Mucosa of descending colon (tissue), 3 donors: ENCODE results near the gene RXRB. TPM values are rescaled to one million over a fixed set of nuclear protein-coding genes. Genes with fewer than 3 reads are reported as not detected.

ENCODE experiments used
- ATAC-seq: fragments of 200-7000 bp; cut with Tn5 transposase; one replicate; pipeline ENCODE4 v1.9.1; 2020; ENCODE audit warnings: mild to moderate bottlenecking, moderate library complexity
- DNase-seq, 3 donors: peaks; one replicate each; pipeline ENCODE4 v3.0.0-alpha.2; 2020
- H3K36me3 ChIP-seq: fragments of 200-600 bp; one replicate; pipeline ENCODE4 v1.8.0; 2021; ENCODE audit warnings: low read depth, mild to moderate bottlenecking
- H3K4me1 ChIP-seq: fragments of 200-600 bp; one replicate; pipeline ENCODE4 v1.8.0; 2021; ENCODE audit warnings: low read depth, mild to moderate bottlenecking
- H3K4me3 ChIP-seq: fragments of 200-600 bp; one replicate; pipeline ENCODE4 v1.8.0; 2021; ENCODE audit warnings: mild to moderate bottlenecking
- H3K9me3 ChIP-seq: fragments of 200-600 bp; one replicate; pipeline ENCODE4 v1.8.0; 2021; ENCODE audit warnings: mild to moderate bottlenecking
- intact Hi-C, 2 donors: fragments of 100-400 bp; cut with DNase I in 1 of 2; cut with micrococcal nuclease in 1 of 2; formaldehyde crosslinking; loops; one replicate each; pipeline versions ENCODE4 v1.11.0 to v1.11.1; 2022; cut with DNase I, micrococcal nuclease
- total RNA-seq, 3 donors: library from RNA; stranded (reverse); fragmentation: NEBNext Ultra II Directional in 2 of 3; extraction: Animal tissue kit (Norgen Biotek cat#: 25700) in 2 of 3; gene quantifications; one replicate each; pipeline versions ENCODE4 v1.2.1 to v1.2.4, GENCODE V29; 2021 to 2023
- TF ChIP-seq, protein P1 (sequence below): fragments of 200-600 bp; IDR thresholded peaks from one replicate; pipeline ENCODE4 v1.8.0; 2022; ENCODE audit warnings: antibody characterized with exemption, mild to moderate bottlenecking
- donor health status: DM: no; HTN: no; CAD: no; lungs with moderate emphysema.
- donor health status: DM: no; HTN: no; CAD: no.
- donor health status: DM: no; HTN: yes; CAD: no.

Gene RXRB
- total RNA-seq, 3 donors from 2014 or later, result 45.4 to 51.1 (median 51.1) TPM

DNA sequence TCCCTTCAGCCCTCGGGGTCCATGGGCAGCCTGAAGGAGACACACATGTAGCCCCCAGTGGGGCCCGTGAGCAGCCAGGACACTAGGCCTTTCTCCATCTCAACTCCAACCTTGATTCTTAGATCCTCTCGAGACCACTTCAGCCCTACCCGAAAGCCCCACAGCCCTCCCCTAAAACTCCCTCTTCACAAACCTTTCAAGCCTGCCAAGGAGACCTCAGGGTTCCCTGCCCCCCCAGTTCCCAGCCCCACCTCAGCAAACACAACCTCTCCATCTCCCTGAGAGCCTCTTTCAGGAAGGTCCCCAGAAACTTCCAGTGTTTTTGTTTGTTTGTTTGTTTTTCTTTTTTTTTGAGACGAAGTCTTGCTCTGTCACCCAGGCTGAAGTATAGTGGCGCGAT is 19.3 kb downstream of the RXRB start:
- no peaks in the 10 kb centered on the region for H3K9me3 ChIP-seq
- H3K4me3 ChIP-seq, result no peak overlapping the region
- intact Hi-C loops, result no loop called here
- ATAC-seq, result no peak
- H3K4me1 ChIP-seq, result no peaks in the 10 kb centered on the region
- no peaks in the 10 kb centered on the region for H3K36me3 ChIP-seq
- no peak for DNase-seq
- TF ChIP-seq, protein P1, sequence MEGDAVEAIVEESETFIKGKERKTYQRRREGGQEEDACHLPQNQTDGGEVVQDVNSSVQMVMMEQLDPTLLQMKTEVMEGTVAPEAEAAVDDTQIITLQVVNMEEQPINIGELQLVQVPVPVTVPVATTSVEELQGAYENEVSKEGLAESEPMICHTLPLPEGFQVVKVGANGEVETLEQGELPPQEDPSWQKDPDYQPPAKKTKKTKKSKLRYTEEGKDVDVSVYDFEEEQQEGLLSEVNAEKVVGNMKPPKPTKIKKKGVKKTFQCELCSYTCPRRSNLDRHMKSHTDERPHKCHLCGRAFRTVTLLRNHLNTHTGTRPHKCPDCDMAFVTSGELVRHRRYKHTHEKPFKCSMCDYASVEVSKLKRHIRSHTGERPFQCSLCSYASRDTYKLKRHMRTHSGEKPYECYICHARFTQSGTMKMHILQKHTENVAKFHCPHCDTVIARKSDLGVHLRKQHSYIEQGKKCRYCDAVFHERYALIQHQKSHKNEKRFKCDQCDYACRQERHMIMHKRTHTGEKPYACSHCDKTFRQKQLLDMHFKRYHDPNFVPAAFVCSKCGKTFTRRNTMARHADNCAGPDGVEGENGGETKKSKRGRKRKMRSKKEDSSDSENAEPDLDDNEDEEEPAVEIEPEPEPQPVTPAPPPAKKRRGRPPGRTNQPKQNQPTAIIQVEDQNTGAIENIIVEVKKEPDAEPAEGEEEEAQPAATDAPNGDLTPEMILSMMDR, result no peak

DNA sequence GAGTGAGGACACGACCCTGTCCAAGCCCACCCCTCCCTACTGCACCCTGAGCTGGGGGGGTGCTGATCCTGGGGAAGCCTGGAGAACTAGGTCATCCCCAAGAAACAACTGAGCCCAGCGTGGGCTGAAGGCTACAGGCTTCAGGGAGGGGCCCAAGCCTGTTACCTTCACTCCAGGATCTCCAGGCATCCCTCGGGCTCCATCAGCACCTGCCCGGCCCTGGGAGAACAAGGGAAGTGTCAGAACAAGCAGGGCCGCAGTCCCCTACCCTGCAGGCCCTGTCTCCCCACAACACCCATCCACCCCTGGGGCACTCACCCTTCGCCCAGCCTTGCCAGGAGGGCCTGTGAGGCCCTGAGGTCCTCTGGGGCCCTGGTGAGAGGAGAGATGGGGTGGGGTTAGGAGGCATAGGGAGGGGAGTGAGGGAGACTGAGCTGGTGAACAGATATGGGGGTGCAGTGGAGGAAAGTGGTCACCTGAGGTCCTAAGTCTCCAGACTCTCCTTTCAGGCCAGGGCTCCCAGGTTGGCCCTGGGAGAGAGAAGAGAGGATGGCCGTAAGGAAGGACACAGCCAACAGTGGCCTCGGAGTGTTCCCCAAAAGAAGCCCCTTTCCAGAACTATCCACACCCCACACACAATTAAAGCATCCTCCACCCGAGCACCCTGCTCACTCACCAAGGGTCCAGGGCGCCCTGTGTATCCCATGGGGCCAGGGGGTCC is 21.6 kb downstream of the RXRB start:
- Histone ChIP-seq H3K4me1 (no peaks in the 10 kb centered on the region), H3K36me3 (no peaks in the 10 kb centered on the region), H3K9me3 (no peaks in the 10 kb centered on the region), H3K4me3 (no peak overlapping the region)
- intact Hi-C loops, result no loop called here
- ATAC-seq (no peak), DNase-seq (peak in 1 of 3 donors; percentile 27)
- TF ChIP-seq, protein P1, result no peak

DNA sequence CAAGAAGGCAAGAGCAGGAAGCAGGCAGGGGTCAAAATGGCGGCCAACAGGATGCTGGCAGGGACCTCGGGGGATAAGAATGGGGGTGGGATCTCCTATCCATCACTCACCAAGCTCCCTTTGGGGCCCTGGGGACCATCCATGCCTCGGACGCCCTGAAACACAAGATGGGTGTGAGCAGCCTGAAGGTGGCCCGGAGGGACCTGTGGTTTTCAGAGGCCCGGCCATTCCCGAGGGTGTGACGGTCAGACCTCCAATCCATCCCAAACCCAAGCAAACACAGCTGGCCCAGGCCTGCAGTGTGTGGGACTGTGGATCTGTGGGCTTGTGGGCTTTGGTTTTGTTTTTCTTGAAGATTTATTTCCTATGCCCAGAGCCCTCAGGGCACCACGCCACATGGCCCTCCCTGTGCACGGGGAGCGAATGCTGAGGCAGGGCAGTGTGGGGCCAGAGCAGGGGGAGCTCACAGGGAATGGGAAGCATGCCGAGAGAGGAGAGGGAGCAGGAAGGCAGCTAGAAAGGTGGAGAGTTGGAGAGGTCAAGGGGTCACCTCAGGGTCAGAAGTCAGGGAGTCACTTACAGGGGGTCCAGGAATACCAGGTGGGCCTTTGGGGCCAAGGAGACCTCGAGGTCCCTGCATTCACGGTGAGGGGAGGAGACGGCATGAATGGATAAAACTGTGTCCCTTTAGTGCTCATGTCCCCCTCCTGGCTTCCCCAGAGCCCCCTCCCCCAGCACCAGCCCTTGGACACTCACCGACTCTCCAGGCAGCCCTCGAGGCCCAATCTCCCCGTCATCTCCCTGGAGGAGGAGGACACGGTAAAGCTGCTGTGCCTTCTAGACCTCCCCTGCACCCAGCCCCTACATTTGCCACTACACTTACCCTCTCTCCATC is 22.7 kb downstream of the RXRB start:
- Histone ChIP-seq H3K4me3 (no peak overlapping the region), H3K9me3 (no peaks in the 10 kb centered on the region), H3K36me3 (no peaks in the 10 kb centered on the region), H3K4me1 (no peaks in the 10 kb centered on the region)
- ATAC-seq, result no peak
- TF ChIP-seq, protein P1, result no peak
- intact Hi-C loops, result no loop called here
- peak in 1 of 3 donors; percentile 31 for DNase-seq

DNA sequence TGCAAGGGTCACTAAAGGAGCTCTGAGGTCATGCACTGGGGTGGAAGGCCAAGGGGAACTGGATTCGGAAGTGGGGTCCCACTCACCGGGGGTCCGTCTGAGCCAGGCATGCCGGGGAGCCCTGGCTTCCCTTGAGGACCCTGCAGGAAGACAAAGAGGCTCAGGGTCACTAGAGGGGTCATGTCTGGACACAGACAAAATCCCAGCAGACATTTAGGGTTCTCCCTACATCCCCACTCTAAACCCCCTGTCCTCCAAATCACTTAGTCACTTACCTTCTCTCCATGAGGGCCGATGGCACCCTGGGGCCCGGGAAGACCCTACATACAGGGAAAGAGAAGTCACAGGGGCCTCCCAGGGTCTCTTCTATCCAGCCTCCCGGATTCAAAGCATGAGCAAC is 23.6 kb downstream of the RXRB start:
- Histone ChIP-seq H3K4me3 (no peak overlapping the region), H3K9me3 (no peaks in the 10 kb centered on the region), H3K36me3 (no peaks in the 10 kb centered on the region), H3K4me1 (no peaks in the 10 kb centered on the region)
- ATAC-seq, result no peak
- TF ChIP-seq, protein P1, result no peak
- intact Hi-C loops, result no loop called here
- DNase-seq, result no peak

DNA sequence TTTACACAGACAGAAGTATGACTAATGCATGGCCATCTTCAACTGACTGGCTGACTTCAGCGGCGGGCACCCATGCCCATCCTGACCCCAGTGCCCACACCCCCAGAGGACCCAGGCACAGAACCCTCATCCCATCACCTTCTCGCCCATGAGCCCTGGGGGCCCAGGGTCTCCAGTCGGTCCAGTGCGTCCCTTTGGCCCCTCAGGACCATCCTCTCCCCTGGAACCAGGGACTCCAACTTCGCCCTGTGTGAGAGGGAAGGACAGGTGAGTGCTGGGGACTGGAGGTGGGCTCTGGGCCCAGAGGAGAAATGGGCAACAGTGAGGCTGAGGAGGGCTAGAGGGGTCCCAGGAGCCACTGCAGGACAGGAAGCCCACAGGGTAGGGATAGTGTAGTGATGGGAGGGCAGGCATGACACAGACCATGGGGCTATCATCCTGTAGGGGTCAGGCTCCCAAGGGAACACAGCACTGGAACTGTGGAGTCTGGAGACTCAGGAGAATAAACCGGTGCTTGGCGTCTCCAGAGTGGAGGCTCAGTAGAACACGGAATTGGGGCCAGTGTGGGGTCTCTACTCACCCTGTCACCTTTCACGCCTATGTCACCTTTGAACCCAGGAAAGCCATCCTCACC is 24.9 kb downstream of the RXRB start:
- TF ChIP-seq, protein P1, result no peak
- intact Hi-C loops, result no loop called here
- Histone ChIP-seq H3K4me3 (no peak overlapping the region), H3K9me3 (no peaks in the 10 kb centered on the region), H3K4me1 (no peaks in the 10 kb centered on the region), H3K36me3 (no peaks in the 10 kb centered on the region)
- DNase-seq (peak in 1 of 3 donors; percentile 19), ATAC-seq (peak; percentile 14)
